Astrocyte (in vitro differentiated cells and primary cell): ENCODE results near the gene MYPOP. TPM values are rescaled to one million over a fixed set of nuclear protein-coding genes. Genes with fewer than 3 reads are reported as not detected.
A peak's percentile ranks its signal among the peaks of the same experiment; 100 is the strongest.

Source experiments
- DNase-seq: peaks from one replicate; pipeline ENCODE4 v3.0.0-alpha.2; 2010; ENCODE audit warnings: low read depth
- FAIRE-seq: peaks from 2 replicates; lab custom pipeline; 2011; peaks lifted over from hg19 to GRCh38; lab: Jason Lieb, UNC
- H2AFZ ChIP-seq: 2 replicates; pipeline ENCODE4 v1.6.0; 2012; ENCODE audit warnings: low read depth, low read length, inconsistent platforms
- H3K27ac ChIP-seq: 2 replicates; pipeline ENCODE4 v1.5.1; 2011; ENCODE audit warnings: low read depth, low read length, inconsistent platforms
- H3K27me3 ChIP-seq: 2 replicates; pipeline ENCODE4 v1.6.0; 2011; ENCODE audit warnings: low read length, inconsistent platforms; ENCODE audit not compliant: insufficient read depth
- H3K36me3 ChIP-seq: 2 replicates; pipeline ENCODE4 v1.5.1; 2011; ENCODE audit warnings: low read length, inconsistent platforms; ENCODE audit not compliant: insufficient read depth
- H3K4me1 ChIP-seq: 2 replicates; pipeline ENCODE4 v1.5.1; 2011; ENCODE audit warnings: low read length, inconsistent platforms; ENCODE audit not compliant: insufficient read depth
- H3K4me2 ChIP-seq: 2 replicates; pipeline ENCODE4 v1.6.0; 2012; ENCODE audit warnings: low read length, inconsistent platforms
- H3K4me3 ChIP-seq: 2 replicates; pipeline ENCODE4 v1.5.1; 2011; ENCODE audit warnings: low read depth, mild to moderate bottlenecking, low read length, inconsistent platforms; ENCODE audit not compliant: insufficient read depth
- H3K79me2 ChIP-seq: 2 replicates; pipeline ENCODE4 v1.6.0; 2012; ENCODE audit warnings: mild to moderate bottlenecking, low read length, inconsistent platforms; ENCODE audit not compliant: insufficient read depth
- H3K9ac ChIP-seq: 2 replicates; pipeline ENCODE4 v1.6.0; 2012; ENCODE audit warnings: mild to moderate bottlenecking, low read length, inconsistent platforms
- H3K9me3 ChIP-seq: 2 replicates; pipeline ENCODE4 v1.5.1; 2012; ENCODE audit warnings: low read depth, mild to moderate bottlenecking, low read length, inconsistent platforms; ENCODE audit not compliant: insufficient read depth
- H4K20me1 ChIP-seq: 2 replicates; pipeline ENCODE4 v1.6.0; 2012; ENCODE audit warnings: low read length, inconsistent platforms; ENCODE audit not compliant: insufficient read depth
- H3K27ac Mint-ChIP-seq: one replicate; pipeline ENCODE4 v1.8.0; 2021; ENCODE audit warnings: mild to moderate bottlenecking, mixed read lengths; ENCODE audit not compliant: unreplicated experiment
- H3K27me3 Mint-ChIP-seq: one replicate; pipeline ENCODE4 v1.8.0; 2021; ENCODE audit warnings: low read depth, mixed read lengths; ENCODE audit not compliant: unreplicated experiment
- H3K36me3 Mint-ChIP-seq: one replicate; pipeline ENCODE4 v1.8.0; 2021; ENCODE audit warnings: low read depth, mixed read lengths; ENCODE audit not compliant: unreplicated experiment
- H3K4me1 Mint-ChIP-seq: one replicate; pipeline ENCODE4 v1.8.0; 2021; ENCODE audit warnings: low read depth, mixed read lengths; ENCODE audit not compliant: unreplicated experiment
- H3K4me3 Mint-ChIP-seq: one replicate; pipeline ENCODE4 v1.8.0; 2021; ENCODE audit warnings: mild to moderate bottlenecking, moderate library complexity, mixed read lengths; ENCODE audit not compliant: unreplicated experiment
- H3K9me3 Mint-ChIP-seq: one replicate; pipeline ENCODE4 v1.8.0; 2021; ENCODE audit warnings: mild to moderate bottlenecking, mixed read lengths; ENCODE audit not compliant: unreplicated experiment
- EZH2 ChIP-seq: IDR thresholded peaks from 2 replicates; pipeline ENCODE4 v1.6.1; 2012; ENCODE audit warnings: mild to moderate bottlenecking, low read length, inconsistent platforms; ENCODE audit not compliant: insufficient read depth
- total RNA-seq: library from RNA; stranded (reverse); gene quantifications from 2 replicates; pipeline ENCODE4 v1.2.1, GENCODE V29; 2021
- TF ChIP-seq, protein P1 (sequence below): IDR thresholded peaks from 2 replicates; pipeline ENCODE4 v1.5.1; 2011; ENCODE audit warnings: low read depth, mild to moderate bottlenecking, inconsistent platforms, low read length, moderate library complexity; ENCODE audit not compliant: insufficient read depth

MYPOP gene
- total RNA-seq, 1 donor from 2014 or later, result 11.0 TPM

DNA sequence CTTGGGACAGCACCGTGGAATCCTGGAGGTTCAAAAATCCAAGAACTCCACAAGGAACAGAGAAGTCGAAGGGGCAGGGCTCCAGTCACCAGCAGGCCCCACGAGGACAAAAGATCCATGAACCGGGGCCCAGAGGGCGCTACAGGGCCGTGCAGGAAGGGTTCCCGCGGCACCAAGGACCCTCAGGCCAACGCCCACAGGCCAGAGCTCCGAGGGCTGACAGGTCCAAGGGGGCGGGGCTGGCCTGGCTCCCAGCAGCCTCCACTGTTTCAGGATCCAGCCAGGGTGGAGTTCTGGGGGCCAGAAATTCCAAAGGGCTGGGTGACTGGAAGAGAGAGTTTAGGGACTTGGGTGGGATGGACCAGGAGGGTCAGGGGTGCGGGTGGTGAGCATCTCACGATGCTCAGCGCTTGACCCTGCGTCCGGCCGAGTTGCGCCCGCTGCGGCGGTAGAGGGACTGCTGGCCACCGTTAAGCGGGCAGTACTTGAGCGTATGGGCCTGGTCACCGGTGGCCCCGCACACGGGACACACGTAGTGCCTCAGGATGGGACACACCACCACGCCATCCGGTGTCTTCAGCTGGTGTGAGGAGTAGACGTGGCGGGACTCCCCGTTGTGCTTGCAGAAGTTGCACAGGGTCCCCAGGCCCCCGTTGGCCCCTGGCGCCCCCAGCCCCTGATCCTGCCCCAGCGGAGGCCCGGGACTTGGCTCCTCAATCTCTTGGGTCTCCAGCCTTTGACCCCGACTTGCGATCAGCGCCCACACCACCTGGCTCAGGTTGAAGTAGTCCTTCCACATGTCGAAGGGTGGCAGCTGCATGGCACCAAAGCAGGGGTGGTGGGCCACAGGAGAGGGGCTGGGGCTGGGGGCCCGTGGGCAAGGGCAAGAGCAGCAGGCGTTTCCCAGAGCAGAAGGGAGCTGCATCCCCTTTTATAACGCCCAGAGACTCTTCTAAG is 11.7 kb upstream of the MYPOP start, which contains the start of gene NANOS2:
Gene NANOS2, minus strand, starts transcription at position 905 of the 957 bp plus-strand sequence. Its CDS starts 85 bp downstream, at position 820.
- Histone ChIP-seq H3K4me3 (no peak within 1 kb of the TSS), H3K36me3 (no peaks in the 10 kb centered on the region), H3K4me2 (no peak within 1 kb of the TSS), H2AFZ (no peak within 1 kb of the TSS), H3K9me3 (no peaks in the 10 kb centered on the region), H3K9ac (no peak within 1 kb of the TSS), H3K79me2 (no peaks in the 10 kb centered on the region), H4K20me1 (no peaks in the 10 kb centered on the region), H3K27me3 (peaks cover 7% of the 10 kb centered on the region), H3K27ac (no peak within 1 kb of the TSS), H3K4me1 (no peaks in the 10 kb centered on the region)
- H3K4me1 Mint-ChIP-seq, result no peaks in the 10 kb centered on the region
- no peaks in the 10 kb centered on the region for H3K36me3 Mint-ChIP-seq
- no peak for FAIRE-seq
- TF ChIP-seq EZH2, result no peak
- TF ChIP-seq, protein P1, sequence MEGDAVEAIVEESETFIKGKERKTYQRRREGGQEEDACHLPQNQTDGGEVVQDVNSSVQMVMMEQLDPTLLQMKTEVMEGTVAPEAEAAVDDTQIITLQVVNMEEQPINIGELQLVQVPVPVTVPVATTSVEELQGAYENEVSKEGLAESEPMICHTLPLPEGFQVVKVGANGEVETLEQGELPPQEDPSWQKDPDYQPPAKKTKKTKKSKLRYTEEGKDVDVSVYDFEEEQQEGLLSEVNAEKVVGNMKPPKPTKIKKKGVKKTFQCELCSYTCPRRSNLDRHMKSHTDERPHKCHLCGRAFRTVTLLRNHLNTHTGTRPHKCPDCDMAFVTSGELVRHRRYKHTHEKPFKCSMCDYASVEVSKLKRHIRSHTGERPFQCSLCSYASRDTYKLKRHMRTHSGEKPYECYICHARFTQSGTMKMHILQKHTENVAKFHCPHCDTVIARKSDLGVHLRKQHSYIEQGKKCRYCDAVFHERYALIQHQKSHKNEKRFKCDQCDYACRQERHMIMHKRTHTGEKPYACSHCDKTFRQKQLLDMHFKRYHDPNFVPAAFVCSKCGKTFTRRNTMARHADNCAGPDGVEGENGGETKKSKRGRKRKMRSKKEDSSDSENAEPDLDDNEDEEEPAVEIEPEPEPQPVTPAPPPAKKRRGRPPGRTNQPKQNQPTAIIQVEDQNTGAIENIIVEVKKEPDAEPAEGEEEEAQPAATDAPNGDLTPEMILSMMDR, result no peak
- no peaks in the 10 kb centered on the region for H3K9me3 Mint-ChIP-seq
- H3K4me3 Mint-ChIP-seq, result no peak within 1 kb of the TSS
- no peak for DNase-seq
- H3K27ac Mint-ChIP-seq, result peak within 1 kb of the TSS; percentile 53
- H3K27me3 Mint-ChIP-seq, result peaks cover 9% of the 10 kb centered on the region

DNA sequence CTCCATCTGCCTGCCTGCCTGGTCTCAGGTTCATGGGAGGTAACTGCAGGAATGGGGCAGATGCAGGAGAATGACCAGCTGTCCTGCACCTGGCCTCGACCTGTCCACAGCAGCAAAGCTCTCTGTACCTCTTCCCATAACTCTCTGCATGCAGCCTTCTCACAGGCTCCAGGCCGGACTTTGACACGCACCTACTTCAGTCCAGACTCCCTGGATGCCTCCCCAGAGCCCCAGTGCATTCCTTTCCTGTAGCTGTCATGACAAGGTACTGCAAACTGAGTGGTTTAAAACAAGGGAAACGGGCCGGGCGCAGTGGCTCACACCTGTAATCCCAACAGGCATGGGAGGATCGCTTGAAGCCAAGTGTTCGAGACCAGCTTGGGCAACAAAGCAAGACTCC is 8.9 kb upstream of the MYPOP start:
- no peaks in the 10 kb centered on the region for H4K20me1 ChIP-seq
- DNase-seq, result no peak
- H3K27me3 Mint-ChIP-seq, result peaks cover 9% of the 10 kb centered on the region
- H3K36me3 ChIP-seq, result no peaks in the 10 kb centered on the region
- peaks cover 2% of the 10 kb centered on the region for H3K27me3 ChIP-seq
- no peaks in the 10 kb centered on the region for H3K9me3 Mint-ChIP-seq
- peak overlapping the region; percentile 7 for H3K27ac Mint-ChIP-seq
- H3K4me3 ChIP-seq, result no peak overlapping the region
- no peaks in the 10 kb centered on the region for H3K4me1 ChIP-seq
- H3K27ac ChIP-seq, result no peak overlapping the region
- H3K9ac ChIP-seq, result no peak overlapping the region
- H3K4me3 Mint-ChIP-seq, result no peak overlapping the region
- TF ChIP-seq, protein P1, result no peak
- TF ChIP-seq EZH2, result no peak
- H3K36me3 Mint-ChIP-seq, result no peaks in the 10 kb centered on the region
- no peak overlapping the region for H2AFZ ChIP-seq
- no peaks in the 10 kb centered on the region for H3K79me2 ChIP-seq
- H3K9me3 ChIP-seq, result no peaks in the 10 kb centered on the region
- H3K4me1 Mint-ChIP-seq, result peaks cover 6% of the 10 kb centered on the region
- no peak for FAIRE-seq
- H3K4me2 ChIP-seq, result no peak overlapping the region
